ENCODE results near the gene ADRB2.

- TF ChIP-seq, protein P1, sequence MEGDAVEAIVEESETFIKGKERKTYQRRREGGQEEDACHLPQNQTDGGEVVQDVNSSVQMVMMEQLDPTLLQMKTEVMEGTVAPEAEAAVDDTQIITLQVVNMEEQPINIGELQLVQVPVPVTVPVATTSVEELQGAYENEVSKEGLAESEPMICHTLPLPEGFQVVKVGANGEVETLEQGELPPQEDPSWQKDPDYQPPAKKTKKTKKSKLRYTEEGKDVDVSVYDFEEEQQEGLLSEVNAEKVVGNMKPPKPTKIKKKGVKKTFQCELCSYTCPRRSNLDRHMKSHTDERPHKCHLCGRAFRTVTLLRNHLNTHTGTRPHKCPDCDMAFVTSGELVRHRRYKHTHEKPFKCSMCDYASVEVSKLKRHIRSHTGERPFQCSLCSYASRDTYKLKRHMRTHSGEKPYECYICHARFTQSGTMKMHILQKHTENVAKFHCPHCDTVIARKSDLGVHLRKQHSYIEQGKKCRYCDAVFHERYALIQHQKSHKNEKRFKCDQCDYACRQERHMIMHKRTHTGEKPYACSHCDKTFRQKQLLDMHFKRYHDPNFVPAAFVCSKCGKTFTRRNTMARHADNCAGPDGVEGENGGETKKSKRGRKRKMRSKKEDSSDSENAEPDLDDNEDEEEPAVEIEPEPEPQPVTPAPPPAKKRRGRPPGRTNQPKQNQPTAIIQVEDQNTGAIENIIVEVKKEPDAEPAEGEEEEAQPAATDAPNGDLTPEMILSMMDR (IDR thresholded peaks at IDR 0.05), result no peak
- no peak for TF ChIP-seq POLR2A (IDR thresholded peaks at IDR 0.05)
Measured at GRCh38 chr5:148807851-148808250, 18.6 kb upstream of the ADRB2 start.

Data from heart left ventricle (tissue), 13 donors.